Measurements from ENCODE around the gene MRM2. TPM values are rescaled to one million over a fixed set of nuclear protein-coding genes. Genes with fewer than 3 reads are reported as not detected.

MRM2 gene
- total RNA-seq, 1 donor: 21.4 TPM

DNA sequence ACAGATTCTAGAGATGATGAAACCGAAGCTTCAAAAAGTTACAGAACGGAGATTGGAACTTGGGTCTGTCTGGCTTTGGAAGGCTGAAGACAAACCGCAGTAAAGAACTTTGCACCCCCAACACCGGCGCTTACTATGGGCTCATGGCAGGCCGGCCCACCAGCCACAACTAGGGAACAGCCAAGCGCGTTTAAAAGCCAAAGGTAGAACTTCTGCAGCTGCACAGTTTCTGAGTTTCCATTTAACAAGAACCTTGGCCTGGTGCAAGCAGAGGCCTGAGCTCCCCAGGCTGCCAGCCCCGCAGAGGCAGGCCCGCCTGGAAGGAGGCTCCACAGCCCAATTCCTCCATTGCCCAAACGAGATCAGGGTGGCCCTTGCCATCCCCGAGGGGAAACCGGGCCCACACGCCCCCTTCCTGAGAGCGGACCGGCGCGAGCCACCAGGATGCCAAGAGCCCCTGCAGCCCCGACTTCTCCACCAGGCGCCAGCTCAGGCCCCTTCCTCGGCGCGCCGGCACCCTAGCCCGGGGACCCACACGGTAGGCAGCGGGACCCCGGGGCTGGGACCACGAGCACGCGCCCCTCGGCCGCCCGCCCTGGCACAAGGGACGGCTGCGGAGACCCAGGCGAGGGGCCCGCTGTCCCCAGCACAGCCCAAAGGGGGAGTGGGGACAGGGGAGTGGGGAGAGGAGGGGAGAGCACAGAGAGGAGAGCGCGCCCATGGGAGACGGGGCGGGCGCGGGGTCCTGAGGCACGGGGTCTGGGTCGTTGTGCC is 9.8 kb downstream of the MRM2 start:
- Histone ChIP-seq H3K9me3 (ENCODE audit: low read depth, low read length) (no peaks in the 10 kb centered on the region), H3K79me2 (ENCODE audit: insufficient read depth, low read length) (peaks cover 45% of the 10 kb centered on the region), H3K27me3 (ENCODE audit: insufficient read depth, low read length) (no peaks in the 10 kb centered on the region), H2AFZ (ENCODE audit: low read length) (peak overlapping the region; percentile 50), H4K20me1 (ENCODE audit: insufficient read depth, low read length) (peaks cover 8% of the 10 kb centered on the region), H3K27ac (ENCODE audit: low read depth, low read length) (peak overlapping the region; percentile 74), H3K4me3 (ENCODE audit: insufficient read depth, low read length) (peak overlapping the region; percentile 90), H3K36me3 (ENCODE audit: insufficient read depth, low read length) (peaks cover 26% of the 10 kb centered on the region), H3K4me2 (ENCODE audit: insufficient read depth, low read length) (peak overlapping the region; percentile 97), H3K4me1 (ENCODE audit: insufficient read depth, low read length) (peaks cover 22% of the 10 kb centered on the region)
- TF ChIP-seq, protein P1, sequence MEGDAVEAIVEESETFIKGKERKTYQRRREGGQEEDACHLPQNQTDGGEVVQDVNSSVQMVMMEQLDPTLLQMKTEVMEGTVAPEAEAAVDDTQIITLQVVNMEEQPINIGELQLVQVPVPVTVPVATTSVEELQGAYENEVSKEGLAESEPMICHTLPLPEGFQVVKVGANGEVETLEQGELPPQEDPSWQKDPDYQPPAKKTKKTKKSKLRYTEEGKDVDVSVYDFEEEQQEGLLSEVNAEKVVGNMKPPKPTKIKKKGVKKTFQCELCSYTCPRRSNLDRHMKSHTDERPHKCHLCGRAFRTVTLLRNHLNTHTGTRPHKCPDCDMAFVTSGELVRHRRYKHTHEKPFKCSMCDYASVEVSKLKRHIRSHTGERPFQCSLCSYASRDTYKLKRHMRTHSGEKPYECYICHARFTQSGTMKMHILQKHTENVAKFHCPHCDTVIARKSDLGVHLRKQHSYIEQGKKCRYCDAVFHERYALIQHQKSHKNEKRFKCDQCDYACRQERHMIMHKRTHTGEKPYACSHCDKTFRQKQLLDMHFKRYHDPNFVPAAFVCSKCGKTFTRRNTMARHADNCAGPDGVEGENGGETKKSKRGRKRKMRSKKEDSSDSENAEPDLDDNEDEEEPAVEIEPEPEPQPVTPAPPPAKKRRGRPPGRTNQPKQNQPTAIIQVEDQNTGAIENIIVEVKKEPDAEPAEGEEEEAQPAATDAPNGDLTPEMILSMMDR (IDR thresholded peaks at IDR 0.05; ENCODE audit: extremely low read depth, low read depth, low read length): no peak
- DNase-seq (ENCODE audit: insufficient read length, low spot score, missing footprints): no peak

DNA sequence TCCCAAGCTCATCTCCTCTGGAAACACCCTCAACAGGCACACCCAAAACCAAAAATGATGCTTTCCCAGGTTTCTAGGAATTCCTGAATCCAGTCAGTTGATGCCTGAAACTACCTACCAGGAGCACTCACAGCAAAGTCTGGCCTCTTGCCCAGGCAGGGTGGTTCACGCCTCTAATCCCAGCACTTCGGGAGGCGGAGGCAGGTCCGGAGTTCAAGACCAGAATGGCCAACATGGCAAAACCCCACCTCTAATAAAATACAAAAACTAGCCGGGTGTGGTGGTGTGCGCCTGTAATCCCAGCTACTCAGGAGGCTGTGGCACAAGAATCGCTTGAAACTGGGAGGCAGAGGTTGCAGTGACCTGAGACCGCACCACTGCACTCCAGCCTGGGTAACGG is 11.1 kb downstream of the MRM2 start:
- Histone ChIP-seq H2AFZ (ENCODE audit: low read length) (no peak overlapping the region), H3K9me3 (ENCODE audit: low read depth, low read length) (no peaks in the 10 kb centered on the region), H3K27me3 (ENCODE audit: insufficient read depth, low read length) (no peaks in the 10 kb centered on the region), H3K4me3 (ENCODE audit: insufficient read depth, low read length) (no peak overlapping the region), H3K4me2 (ENCODE audit: insufficient read depth, low read length) (no peak overlapping the region), H3K27ac (ENCODE audit: low read depth, low read length) (no peak overlapping the region), H3K79me2 (ENCODE audit: insufficient read depth, low read length) (peaks cover 48% of the 10 kb centered on the region), H3K36me3 (ENCODE audit: insufficient read depth, low read length) (peaks cover 23% of the 10 kb centered on the region), H4K20me1 (ENCODE audit: insufficient read depth, low read length) (peaks cover 8% of the 10 kb centered on the region), H3K4me1 (ENCODE audit: insufficient read depth, low read length) (peaks cover 22% of the 10 kb centered on the region)
- peak; percentile 37 for DNase-seq (ENCODE audit: insufficient read length, low spot score, missing footprints)
- TF ChIP-seq, protein P1 (IDR thresholded peaks at IDR 0.05; ENCODE audit: extremely low read depth, low read depth, low read length): no peak

DNA sequence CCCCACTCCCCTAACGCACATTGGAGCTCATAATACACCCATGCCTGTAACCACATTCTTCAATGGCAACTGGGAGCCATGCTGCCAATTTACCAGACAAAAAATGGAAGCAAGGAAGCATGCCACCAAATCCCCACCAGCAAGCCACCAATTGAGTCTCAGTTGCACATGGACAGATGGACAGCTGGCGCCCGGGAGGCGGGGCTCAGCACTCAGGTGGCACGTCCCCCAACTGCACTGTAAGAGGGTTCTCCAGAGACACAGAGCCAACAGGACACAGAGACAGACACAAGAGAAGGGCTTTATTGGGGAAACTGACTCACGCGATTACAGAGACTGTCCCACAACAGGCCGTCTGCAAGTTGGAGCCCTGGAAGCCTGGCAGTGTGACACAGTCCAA is 11.8 kb downstream of the MRM2 start:
- no peak overlapping the region for H3K4me2 ChIP-seq (ENCODE audit: insufficient read depth, low read length)
- no peak overlapping the region for H3K4me3 ChIP-seq (ENCODE audit: insufficient read depth, low read length)
- peaks cover 52% of the 10 kb centered on the region for H3K79me2 ChIP-seq (ENCODE audit: insufficient read depth, low read length)
- TF ChIP-seq, protein P1 (IDR thresholded peaks at IDR 0.05; ENCODE audit: extremely low read depth, low read depth, low read length): no peak
- peaks cover 24% of the 10 kb centered on the region for H3K36me3 ChIP-seq (ENCODE audit: insufficient read depth, low read length)
- peaks cover 22% of the 10 kb centered on the region for H3K4me1 ChIP-seq (ENCODE audit: insufficient read depth, low read length)
- H3K27me3 ChIP-seq (ENCODE audit: insufficient read depth, low read length): no peaks in the 10 kb centered on the region
- no peaks in the 10 kb centered on the region for H3K9me3 ChIP-seq (ENCODE audit: low read depth, low read length)
- peak; percentile 65 for DNase-seq (ENCODE audit: insufficient read length, low spot score, missing footprints)
- peaks cover 8% of the 10 kb centered on the region for H4K20me1 ChIP-seq (ENCODE audit: insufficient read depth, low read length)
- no peak overlapping the region for H3K27ac ChIP-seq (ENCODE audit: low read depth, low read length)
- no peak overlapping the region for H2AFZ ChIP-seq (ENCODE audit: low read length)

DNA sequence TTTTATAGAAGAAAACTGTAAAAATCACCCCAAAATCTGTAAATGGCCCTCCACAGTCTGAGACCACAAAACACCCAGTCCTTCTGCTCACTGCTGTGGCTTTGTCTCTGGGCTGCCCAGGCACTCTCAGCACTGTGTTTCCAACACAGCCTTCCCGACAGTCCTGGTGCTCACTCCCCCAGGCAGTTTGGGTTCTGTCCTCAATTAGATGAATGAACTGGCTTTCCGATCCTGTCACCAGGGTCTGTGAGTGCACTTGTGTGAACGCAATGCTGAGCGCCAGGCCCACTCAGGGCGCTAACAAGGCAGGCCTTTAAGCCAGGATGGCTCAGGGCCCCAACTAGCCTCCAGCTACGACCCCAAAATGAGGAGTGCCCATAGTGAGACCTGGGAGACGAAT is 12.5 kb downstream of the MRM2 start:
- no peaks in the 10 kb centered on the region for H3K27me3 ChIP-seq (ENCODE audit: insufficient read depth, low read length)
- DNase-seq (ENCODE audit: insufficient read length, low spot score, missing footprints): peak; percentile 62
- H2AFZ ChIP-seq (ENCODE audit: low read length): no peak overlapping the region
- H3K79me2 ChIP-seq (ENCODE audit: insufficient read depth, low read length): peaks cover 53% of the 10 kb centered on the region
- H3K27ac ChIP-seq (ENCODE audit: low read depth, low read length): no peak overlapping the region
- no peak overlapping the region for H3K4me3 ChIP-seq (ENCODE audit: insufficient read depth, low read length)
- no peak overlapping the region for H3K4me2 ChIP-seq (ENCODE audit: insufficient read depth, low read length)
- H4K20me1 ChIP-seq (ENCODE audit: insufficient read depth, low read length): peaks cover 12% of the 10 kb centered on the region
- TF ChIP-seq, protein P1 (IDR thresholded peaks at IDR 0.05; ENCODE audit: extremely low read depth, low read depth, low read length): no peak
- H3K4me1 ChIP-seq (ENCODE audit: insufficient read depth, low read length): peaks cover 20% of the 10 kb centered on the region
- H3K9me3 ChIP-seq (ENCODE audit: low read depth, low read length): no peaks in the 10 kb centered on the region
- H3K36me3 ChIP-seq (ENCODE audit: insufficient read depth, low read length): peaks cover 24% of the 10 kb centered on the region
